Measurements from ENCODE around the gene HOXB3.
A peak's percentile ranks its signal among the peaks of the same experiment; 100 is the strongest.

The HOXB3 gene

DNA sequence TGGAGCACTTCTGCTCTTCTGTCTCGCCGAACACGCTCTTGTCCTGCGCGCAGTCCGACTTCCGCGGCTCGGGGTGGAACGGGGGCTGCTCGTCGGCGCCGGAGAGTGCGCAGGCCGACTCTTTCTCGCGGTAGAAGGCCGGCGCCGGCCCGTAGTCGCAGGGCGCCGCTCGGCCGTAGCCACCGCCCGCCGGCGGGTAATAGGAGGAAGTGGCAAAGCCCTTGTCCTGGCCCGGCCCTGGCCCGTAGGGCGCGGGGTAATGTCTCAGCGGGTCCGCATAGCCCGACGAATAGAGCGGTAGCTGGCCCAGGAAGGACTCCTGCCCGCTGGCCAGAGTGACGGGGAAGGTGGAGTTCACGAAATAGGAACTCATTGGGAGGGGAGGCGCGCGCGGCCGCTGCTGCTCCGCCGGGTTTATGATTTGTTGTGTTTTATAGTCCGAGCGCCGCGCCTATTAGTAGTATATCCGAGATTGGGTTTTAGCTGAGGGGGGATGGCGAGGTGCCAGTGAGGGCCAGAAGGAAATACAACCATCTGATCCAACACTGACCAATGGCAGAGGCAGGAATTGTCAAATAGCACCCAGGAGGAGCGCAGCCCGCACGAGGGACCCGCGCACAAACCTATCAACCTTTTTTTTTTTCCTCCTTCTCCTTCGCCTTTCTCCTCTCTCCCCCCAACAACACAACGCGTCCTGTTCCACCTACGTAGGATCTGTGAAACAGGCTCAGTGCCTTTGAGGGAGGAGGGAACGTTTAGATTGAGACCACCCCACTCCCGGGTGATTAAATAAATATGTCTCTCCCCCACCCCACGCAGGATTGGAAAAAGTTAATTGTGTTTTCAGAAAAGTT is 8.0 kb upstream of the HOXB3 start:
- DNase-seq (ENCODE audit: low read depth in 2 of 2): no peak

DNA sequence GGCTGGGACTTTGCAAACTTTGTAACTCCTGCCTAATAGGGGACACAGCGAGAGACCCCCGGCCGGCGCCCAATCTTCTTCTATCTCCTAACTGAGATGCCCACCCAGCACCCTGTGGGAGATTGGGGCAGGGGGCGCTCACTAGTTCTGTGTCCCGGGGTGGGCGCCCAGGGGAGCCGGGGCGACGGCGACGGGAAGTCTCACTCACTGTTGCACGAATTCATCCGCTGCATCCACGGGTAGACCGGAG is 7.4 kb upstream of the HOXB3 start:
- no peak for DNase-seq (ENCODE audit: low read depth in 2 of 2)

DNA sequence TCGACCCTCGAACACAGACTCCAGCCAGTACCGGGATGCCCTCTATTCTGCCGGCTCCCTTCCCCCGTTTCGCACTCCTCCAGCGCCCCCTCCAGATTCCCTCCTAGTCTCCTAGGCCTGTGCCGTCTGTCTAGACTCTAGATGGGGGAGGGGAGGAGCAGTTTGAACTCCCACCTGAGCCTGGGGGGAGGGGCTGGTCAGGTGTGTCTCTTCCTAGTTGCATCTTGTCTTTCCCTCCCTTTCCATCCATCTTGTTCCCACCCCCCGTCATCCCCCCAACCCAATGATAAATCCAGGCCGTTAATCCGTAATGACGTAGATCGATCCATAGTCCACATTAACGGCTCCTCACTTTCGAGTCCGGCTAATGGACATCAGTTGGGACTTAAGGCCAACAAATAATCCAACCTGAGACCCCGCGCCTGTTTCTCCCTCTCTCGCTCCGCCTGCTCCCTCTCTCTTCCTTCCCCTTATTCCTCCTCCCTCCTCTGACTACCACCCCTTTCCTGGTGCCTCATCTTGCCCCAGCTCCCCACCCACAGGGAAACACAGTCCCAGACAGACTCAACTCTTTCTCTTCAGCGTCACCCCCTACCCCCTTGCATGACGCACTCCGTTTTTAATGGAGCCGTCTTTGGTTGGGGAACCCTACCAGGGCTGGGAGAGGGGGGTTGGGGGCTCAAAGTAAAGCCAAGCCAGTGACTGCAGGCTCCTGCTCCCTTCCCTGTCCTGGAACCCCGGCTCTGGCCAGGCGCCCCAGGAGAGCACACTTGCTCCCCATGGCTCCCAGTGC is 6.9 kb upstream of the HOXB3 start:
- no peak for DNase-seq (ENCODE audit: low read depth in 2 of 2)

DNA sequence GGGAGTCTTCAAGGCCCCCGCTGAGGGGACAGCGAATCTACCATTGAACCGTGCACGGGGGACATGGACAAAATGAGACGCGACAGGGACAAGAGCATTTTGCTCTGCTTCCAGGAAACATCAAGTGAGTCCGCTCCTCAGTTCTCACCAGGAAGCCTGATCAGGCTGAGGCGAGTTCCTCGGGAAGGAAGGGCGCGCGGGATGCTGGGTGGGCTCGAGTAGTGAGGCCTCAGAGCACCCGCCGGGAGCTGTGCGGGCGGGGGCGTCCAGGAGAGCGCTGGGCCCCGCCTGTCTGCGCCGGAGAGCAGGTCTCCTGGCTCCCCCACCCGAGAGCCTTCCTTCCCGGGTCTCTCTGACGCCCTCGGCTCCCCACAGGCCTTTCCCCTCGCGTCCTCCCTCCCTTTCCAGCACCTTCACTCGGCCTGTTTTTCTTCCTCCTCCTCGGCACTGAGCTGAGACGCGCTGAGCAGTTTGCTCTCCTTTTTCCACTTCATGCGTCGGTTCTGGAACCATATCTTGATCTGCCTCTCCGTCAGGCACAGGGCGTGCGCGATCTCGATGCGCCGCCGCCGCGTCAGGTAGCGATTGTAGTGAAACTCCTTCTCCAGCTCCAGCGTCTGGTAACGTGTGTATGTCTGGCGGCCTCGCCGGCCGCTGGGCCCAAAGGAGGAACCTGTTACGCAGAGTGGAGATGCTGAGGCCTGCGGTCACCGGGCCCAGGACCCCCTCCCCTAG is 6.1 kb upstream of the HOXB3 start:
- no peak for DNase-seq (ENCODE audit: low read depth in 2 of 2)

DNA sequence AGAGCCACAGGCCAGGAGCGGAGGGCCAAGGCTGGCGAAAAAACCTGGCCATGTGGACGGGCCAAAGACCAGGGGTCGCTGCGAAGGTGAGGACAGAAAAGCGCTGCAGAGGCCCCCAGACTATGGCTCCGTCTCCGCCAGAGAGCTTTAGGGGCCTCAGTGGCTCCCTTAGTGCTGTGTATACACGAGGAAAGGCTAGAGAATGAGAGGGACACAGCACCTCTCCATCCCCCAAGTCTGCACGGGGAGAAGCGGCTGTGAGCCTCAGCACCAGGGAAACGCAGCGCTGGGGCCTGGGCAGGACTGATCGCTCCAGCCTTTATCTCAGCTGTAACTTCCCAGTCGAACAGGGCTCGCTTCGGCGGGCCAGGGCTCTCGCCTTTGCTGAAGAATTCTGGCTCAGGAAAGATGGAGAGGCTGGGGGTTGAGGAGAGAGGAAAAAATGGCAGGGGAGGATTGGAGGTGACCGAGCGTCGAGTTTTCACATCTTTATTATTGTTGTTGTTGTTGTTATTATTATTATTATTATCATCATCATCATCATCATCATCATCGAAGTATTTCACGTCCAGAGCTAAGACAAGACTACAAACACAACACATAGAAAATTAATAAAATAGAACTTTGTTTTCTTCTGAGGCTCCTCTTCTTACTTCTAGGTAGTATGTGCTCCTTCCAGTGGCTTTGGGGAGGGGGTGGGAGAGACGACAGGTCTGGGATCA is 5.4 kb upstream of the HOXB3 start:
- DNase-seq (ENCODE audit: low read depth in 2 of 2): no peak

DNA sequence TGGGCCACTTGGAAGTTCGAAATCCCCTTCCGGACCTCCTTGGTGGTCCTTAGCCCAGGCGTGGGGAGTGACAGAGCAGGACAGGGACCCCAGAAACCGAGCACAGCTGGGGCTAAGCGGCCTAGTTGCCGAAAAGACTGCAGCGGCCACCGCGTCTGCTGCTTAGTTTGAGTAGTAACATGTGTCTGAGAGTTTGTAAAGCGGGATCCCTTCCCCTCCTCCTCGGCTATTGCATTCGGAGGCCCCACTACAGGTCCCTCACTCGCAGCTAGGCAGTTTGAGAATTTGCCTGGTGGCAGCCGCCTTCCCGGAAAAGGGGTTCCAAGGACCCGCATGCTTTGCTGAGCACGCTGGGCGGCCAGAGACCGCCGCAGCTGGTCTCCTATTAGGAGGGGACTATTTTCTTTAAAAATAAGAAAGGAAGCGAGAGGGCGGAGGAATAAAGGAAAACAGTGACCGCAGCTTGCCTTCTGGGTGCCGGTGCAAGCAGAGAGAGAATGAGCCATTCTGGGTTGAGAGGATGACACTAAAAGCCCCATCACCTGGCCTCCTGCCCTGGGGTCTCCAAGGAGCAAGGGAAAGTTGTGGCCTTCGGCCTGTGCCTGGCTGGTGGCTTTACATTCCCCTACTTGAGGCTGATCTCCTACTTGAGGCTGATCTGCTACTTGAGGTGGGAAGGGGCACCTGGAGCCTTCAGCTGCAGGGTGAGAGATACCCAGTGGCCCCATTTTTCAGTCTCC is 4.7 kb upstream of the HOXB3 start:
- no peak for DNase-seq (ENCODE audit: low read depth in 2 of 2)

DNA sequence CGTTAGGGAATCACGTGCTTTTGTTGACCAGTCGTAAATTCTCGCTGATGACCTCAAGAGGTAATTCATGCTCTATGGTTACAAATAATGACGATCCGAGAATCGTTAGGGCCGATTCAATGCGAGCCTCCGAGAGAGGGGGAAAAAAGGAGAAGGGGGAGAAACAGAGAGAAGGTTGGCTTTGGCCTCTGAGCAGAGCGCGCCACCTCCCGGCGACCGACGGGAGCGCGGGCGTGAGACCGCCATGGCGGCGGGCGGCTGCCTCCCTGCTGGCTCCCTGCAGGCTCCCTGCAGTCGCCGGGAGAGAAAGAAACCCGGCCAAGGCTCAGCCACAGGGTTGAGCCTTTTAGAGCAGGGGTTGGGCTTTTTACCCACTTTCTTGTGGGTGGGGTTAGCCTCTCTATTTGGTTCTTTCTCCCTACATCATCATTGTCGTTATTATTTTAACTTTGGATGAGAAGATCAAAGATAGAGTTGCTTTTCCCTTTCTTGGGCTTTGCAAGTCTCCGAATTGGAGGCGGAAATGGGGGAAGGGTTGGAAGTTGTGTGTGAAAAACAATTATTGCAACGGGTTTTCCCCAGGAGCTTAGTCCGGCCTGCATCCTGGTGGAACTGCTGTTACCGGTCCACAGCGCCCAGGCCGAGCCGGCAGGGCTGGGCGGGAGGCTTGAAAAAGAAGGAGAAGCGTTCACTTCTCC is 3.9 kb upstream of the HOXB3 start:
- peak; percentile 92 to 94 for DNase-seq (ENCODE audit: low read depth in 2 of 2)

DNA sequence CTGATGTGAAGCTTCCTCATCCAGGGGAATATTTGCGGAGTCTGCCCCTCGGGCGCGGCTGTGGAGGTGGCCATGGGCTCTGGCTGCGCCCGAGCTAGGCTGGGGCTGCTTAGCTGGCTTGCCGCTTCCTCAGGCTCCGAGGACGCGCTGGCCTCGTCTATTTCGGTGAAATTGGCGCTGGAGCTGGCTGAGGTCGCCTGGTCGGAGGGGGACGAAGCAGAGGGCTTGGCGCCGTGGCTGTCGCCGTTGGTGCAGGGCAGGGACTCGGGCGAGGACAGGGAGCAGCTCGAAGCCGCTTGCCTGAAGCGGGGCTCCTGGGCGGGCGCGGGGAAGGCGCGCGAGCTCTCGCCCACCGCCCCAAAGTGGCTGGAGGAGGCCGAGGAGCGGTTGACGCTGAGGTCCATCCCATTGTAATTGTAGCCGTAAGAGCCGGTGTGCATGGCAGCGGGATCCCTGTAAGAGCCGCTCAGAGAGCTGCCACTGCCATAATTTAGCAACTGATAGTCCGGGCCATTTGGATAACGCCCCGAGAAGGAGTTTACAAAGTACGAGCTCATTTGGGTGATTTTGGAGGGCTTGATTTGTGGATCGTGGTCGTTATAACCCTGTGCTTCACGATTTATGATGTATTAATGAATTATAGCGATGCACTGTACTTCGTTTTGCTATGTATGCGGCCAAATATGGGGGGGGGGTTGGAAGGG is 3.2 kb upstream of the HOXB3 start, which contains the start of gene HOXB5:
Gene HOXB5, minus strand, starts transcription at position 654 of the 704 bp plus-strand sequence. Its CDS starts 97 bp downstream, at position 557.
- no peak for DNase-seq (ENCODE audit: low read depth in 2 of 2)

DNA sequence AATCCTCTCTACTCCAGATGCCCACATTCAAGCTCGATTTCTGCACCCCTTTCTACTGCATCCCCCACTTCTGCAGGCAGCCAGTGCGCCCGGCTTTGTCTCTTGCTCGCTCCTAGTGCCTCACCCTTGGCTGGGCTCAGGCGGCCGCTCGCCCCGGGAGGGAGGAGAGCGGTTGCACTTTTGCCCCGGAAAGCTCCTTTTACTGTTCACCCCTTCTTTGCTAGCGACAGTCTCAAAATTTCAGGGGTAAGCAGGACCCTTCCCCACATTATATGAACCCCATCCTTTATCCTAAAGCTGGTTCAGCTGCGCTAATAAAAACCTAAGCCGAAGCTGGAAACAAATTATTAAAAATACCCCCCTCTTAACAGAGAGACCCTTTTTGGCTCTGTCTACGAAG is 2.5 kb upstream of the HOXB3 start:
- DNase-seq (ENCODE audit: low read depth in 2 of 2): no peak

DNA sequence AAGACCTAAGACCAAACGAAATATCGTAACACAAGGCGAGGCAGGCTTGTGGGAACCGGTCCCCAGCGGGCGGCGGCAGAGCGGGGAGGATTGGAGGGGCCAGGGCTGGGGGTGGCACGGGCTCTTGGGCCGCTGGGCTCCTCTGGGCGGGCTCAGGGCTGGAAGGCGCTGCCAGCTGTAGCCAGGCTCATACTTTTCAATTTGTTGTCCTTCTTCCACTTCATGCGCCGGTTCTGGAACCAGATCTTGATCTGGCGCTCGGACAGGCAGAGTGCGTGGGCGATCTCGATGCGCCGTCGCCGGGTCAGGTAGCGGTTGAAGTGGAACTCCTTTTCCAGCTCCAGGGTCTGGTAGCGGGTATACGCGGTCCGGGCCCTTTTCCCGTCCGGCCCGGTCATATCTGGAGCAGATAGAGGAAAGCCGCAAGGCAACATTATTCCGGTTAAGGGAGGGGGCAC is 2.0 kb upstream of the HOXB3 start:
- no peak for DNase-seq (ENCODE audit: low read depth in 2 of 2)

DNA sequence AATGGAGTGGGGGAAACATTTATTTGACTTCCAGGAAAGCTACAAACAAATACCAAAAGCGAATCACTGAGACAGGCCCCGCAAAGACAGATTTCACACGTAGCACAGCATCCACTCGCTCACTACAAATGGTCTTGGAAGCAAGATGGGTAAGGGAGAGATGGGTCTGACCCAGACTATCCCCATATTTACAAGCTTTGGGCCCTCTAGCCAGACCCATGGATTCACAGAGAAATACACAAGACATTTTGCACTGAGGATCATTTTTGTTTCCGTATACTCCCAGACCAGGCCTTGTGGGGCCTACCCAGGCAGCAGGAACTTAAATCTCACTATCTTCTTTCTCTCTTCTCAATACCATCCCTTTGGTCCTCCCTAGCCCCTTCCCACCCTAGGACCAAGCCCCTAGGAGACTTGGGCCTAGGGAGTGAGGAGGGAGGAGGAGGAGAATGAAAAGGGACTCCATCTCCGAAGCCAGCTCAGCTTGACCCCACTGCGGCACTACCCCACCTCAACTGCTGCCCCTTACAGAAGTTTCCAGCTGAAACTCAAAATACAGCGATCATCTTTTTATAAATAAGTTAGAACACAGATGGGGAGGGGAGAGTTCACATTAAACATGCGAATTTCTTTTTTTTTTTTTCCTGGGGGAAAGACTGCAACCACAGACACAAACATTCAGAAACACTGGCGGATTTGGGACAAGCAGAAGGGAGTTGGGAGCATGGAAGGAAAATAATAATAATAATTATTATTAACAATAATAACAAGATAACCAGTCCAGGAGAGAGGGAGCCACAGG is 1.4 kb upstream of the HOXB3 start:
- no peak for DNase-seq (ENCODE audit: low read depth in 2 of 2)

DNA sequence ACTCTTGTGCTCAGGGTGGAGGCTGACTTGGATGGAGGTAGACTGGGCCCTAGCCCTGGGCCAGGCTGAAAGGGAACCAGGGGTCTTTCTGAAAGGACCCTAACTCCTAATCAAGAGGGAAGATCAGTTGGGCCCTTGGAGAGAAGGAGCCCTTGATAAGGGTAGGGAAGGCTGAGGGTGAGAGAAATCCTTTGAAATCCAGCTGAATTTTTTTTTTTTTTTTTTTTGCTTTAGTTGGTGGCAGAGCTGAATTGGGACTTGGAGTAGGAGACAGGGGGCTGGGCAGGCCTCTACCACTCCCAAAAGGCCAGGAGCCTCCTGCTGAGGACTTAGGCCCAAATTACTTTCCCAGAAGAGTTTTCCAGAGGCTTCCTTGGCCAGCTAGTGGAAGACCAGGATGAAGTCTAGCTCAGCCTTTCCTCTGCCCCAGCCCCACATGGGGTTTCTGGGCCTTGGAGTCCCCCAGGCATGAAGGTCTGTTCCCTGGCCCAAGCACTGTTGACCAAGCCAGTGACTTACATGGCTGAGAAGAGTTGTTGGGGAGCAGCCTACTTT is 643 bp upstream of the HOXB3 start:
- DNase-seq (ENCODE audit: low read depth in 2 of 2): no peak

DNA sequence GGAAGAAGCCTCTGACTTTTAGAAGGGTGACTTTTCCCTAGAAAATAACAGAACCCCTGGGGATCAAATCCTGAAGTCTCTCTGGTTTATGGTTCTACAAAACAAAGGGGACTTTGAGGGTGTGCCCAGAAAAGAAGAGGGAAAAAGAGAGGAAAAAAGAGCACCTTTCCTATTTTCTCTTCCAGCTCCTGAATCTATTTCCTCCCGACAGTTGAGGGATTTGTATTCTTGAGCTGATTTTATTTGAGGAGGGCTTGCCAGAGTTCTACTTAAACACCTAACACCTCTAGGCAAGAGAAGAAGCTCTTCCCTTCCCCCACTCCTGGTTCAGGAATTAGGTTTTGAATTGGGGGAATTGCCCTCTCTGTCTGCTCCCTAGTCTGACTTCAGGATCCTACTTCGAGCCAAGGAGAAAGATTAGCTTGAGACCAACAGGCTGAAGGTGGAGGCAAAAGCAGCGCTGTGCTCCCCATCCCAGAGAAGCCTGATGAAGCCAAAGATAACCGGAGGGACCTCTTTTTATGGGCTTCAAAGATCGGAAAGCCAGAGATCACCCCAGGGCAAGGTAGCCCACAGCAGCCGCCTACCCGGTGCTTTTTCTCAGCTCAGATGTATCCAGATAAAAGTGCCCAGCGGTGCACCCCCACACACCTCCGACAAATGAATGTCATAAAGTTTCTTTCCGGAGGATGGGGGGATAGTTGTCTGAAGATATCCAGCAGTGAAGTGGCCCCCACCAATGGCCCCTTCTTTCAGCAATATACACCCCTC is 796 bp downstream of the HOXB3 start:
- no peak for DNase-seq (ENCODE audit: low read depth in 2 of 2)

DNA sequence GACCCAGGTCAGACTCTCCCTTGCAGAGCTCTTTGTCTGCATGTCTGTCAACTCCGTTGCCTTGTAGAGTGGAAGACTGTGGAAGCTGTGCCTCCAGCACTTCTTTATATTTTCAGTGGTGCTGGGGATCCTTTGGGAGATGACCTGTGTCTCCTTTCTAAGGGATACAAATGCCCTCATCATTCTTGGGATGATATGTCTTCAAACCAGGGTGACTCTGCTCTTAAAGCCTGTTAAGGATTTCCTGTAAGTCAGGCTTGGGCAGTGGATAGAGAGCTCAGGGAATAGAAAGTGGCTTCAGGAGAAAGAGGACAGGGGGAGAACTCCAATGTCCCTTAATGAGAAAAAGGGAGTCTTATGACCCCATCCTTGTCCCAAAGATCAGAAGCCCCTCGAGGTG is 1.5 kb downstream of the HOXB3 start:
- no peak for DNase-seq (ENCODE audit: low read depth in 2 of 2)

DNA sequence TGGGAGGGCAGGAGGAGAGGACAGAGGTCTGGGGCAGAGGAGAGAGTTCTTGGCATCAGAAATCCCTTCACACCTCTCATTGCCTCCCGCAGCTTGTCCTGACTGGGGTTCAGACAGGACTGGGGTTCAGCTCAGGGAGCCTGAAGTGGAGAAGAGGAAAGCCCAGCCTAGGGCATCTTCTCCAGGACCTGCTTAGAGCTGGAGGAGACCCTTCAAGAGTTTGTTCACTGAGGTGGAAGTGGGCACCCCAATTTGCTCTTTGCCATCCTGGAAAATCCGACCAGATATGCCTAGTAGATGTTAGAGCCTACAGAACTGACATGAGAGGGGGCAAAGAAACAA is 2.0 kb downstream of the HOXB3 start:
- DNase-seq (ENCODE audit: low read depth in 2 of 2): no peak

DNA sequence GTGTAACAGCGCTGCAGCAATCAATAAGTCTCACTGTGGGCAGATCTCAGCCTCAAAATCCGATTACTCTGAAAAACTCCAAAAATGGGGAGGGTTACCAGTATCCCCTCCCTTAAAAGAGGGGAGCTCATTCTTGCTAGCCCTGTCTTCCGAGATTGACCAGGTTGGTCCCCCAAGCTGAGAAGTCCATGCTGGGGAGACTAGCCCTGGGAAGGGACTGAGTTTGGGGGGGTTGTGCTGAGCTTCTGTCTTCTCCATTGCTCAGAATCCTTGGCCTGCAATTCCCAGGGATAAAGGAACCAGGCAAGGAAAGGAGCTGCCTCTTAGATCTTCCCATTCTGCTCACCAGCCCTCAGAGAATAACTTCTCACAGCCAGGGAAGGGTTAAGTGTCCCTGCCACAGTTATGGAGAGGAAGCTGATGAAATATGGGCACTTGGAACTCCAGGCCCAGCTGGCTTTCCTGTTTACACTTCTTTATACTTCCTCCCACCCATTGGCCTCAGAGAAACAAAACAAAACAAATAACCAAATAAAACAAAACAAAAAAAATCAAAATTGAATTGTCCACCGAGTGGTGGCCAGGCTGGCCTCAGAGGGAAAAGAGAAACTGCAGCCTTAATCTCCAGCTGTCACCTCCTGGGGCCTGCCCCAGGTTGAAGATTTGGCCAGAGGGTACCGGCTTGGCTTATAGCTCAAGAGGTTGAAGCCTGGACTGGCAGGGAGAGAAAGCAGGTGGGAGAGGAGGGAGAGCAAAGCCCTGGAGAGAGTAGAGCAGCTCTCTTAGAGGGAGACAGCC is 2.6 kb downstream of the HOXB3 start:
- DNase-seq (ENCODE audit: low read depth in 2 of 2): no peak
